Cardiac fibroblast (primary cell): ENCODE data around the gene PFN2.
"Not testable (repeated sequence)": the region's sequence is repeated elsewhere in the genome, so short reads cannot be mapped to it uniquely, and the experiment has no call there.

Experiments
- DNase-seq, 2 donors: peaks; one replicate each; pipeline versions ENCODE4 v3.0.0 to v3.0.0-alpha.2; 2010; ENCODE audit warnings: low read depth in 2 of 2
- H3K4me3 ChIP-seq, 2 donors: replicated peaks in 1 of 2; 1 replicate in 1 of 2; 2 replicates in 1 of 2; pipeline ENCODE4 v1.5.1; 2011; ENCODE audit warnings: low read depth in 2 of 2, low read length in 2 of 2, mild to moderate bottlenecking in 2 of 2, moderate library complexity in 1 of 2
- CTCF ChIP-seq: IDR thresholded peaks from one replicate; pipeline ENCODE4 v1.5.1; 2011; ENCODE audit warnings: low read depth, mild to moderate bottlenecking, low read length, inconsistent platforms

The PFN2 gene

GRCh38 chr3:150000641-150001040 is 29.9 kb upstream of the PFN2 start:
- no peak for TF ChIP-seq CTCF
- no peak overlapping the region for H3K4me3 ChIP-seq
- peak in 1 of 2 donors; percentile 7 for DNase-seq

GRCh38 chr3:149999421-149999820 is 28.7 kb upstream of the PFN2 start:
- no peak for TF ChIP-seq CTCF
- DNase-seq, result no peak
- no peak overlapping the region for H3K4me3 ChIP-seq

GRCh38 chr3:149998946-149999345 is 28.3 kb upstream of the PFN2 start:
- no peak overlapping the region for H3K4me3 ChIP-seq
- DNase-seq, result no peak
- TF ChIP-seq CTCF, result no peak

- no peak for TF ChIP-seq CTCF
- no peak for DNase-seq
- H3K4me3 ChIP-seq, result no peak overlapping the region
Observed at GRCh38 chr3:149992416-149993058, 21.8 kb upstream of the PFN2 start.

GRCh38 chr3:149990423-149990948 is 19.8 kb upstream of the PFN2 start:
- TF ChIP-seq CTCF, result no peak
- H3K4me3 ChIP-seq, result no peak overlapping the region
- no peak for DNase-seq

GRCh38 chr3:149989307-149989706 is 18.6 kb upstream of the PFN2 start:
- no peak overlapping the region for H3K4me3 ChIP-seq
- no peak for TF ChIP-seq CTCF
- no peak for DNase-seq

- DNase-seq, result no peak
- no peak overlapping the region for H3K4me3 ChIP-seq
- TF ChIP-seq CTCF, result no peak
Observed at GRCh38 chr3:149983628-149984027, 12.9 kb upstream of the PFN2 start.

GRCh38 chr3:149983053-149983452 is 12.4 kb upstream of the PFN2 start:
- DNase-seq, H3K4me3 ChIP-seq: not testable (repeated sequence)

- DNase-seq, result not testable (repeated sequence)
Observed at GRCh38 chr3:149981979-149982378, 11.3 kb upstream of the PFN2 start.

More at GRCh38 chr3:149981979-149982378, 11.3 kb upstream of the PFN2 start:
- H3K4me3 ChIP-seq, result not testable (repeated sequence)
